DMS 273 treated with DMSO at 0.1 percent for 48 hours (cell line): ENCODE measurements around the gene GON7.
A peak's percentile ranks its signal among the peaks of the same experiment; 100 is the strongest.
"Not testable (repeated sequence)": the region's sequence is repeated elsewhere in the genome, so short reads cannot be mapped to it uniquely, and the experiment has no call there.

ENCODE experiments used
- DNase-seq: peaks from one replicate; lab custom pipeline; 2025; lab: John Stamatoyannopoulos, UW

Gene GON7

DNA sequence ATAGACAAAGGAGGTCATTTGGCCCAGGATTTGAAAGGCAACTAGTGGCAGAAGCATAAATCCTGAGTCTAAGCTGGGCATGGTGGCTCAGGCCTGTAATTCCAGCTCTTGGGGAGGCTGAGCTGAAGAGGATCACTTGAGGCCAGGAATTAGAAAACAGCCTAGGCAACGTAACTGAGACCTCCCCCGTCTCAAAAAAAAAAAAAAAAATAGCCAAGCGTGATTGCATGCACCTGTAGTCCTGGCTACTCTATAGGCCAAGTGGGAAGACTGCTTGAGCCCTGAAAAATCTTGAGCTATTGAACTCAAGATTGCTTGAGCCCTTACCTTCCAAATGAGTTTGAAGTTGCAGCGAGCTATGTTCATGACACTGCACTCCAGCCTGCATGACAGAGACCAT is 7.8 kb downstream of the GON7 start:
- no peak for DNase-seq

GRCh38 chr14:93195316-93195999 is 11.4 kb downstream of the GON7 start:
- no peak for DNase-seq

- no peak for DNase-seq
These were observed 19.9 kb downstream of the GON7 start for GRCh38 chr14:93186956-93187355.

DNA sequence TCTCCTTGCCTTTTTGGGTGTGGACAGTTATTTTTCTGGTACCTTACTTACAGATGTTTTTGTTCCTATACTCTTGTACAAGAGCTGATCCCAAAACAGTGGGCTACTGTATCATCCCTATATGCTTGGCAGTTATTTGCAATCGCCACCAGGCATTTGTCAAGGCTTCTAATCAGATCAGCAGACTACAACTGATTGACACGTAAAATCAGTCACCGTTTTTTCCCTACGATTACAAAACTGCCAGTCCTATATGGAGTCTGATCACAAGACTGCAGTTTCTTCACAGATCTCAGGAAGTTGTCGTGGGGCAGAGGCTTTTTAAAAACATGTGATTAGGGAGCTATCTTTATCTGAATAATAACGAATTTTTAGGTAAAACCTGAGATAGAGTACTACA is 20.4 kb downstream of the GON7 start:
- DNase-seq: no peak

DNA sequence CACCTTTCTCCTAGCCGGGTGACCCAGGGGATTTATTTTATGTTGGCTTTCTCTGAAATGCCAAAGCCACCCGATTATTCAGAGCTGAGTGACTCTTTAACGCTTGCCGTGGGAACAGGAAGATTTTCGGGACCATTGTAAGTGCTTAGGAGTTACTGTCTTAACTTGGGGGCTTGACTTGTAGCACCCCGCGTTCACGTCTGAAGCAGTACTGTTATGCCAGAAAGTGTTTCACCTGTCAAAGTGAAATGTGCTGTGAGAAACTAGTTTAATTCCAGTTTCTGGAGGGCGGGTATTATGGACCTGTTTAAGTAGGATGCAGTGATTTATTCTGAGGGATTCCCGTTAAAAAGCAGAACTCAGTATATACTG is 21.5 kb downstream of the GON7 start:
- DNase-seq: no peak

DNA sequence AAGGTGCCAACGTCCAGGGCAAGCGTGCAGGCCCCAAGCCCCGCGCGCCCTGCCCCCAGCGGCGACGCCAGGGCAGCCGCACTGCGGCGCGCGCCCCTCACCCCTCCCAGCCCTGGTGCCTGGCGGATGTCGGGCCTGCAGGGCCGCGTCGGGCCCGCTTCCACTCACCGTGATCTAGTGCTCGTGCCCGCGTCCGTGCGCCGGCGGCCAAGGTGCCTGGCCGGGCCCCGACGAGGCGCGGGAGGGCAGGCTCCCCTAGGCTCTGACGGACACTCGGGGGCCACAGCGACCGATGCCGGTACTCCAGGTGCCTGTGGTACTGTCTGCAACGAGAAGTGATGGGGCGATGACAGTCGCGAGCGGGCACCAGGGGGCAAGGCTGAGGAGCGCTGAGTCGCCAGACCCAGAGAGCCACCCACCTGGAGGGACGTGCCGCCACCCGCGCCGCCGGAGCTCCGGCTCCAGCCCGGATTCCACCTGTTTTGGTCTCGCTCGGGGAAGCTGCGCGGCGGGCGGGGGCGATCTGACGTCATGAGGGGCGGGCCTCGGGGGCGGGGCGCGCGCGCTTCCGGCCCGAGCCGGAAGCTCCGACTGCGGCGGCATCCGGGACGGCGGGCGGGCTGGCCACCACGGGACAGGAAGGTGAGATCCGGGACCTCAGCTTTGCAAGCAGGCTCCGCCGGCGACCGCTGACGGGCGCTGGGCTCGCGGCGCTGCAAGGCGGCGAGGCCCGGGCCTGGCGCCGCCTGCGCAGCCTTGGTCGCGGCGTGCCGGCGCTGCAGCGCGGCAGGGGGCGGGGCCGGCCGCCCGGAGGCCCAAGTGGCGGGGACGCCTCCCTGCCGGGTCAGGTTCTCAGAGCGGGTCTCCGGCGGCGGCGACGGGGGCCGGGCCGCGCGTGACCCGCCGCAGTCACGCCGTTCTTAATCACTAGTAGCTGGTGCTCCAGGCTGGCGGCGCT is 22.2 kb downstream of the GON7 start, which contains the start of the genes LYSET and MOAP1:
TSS of gene LYSET (plus strand) at position 927 of the 958 bp plus-strand sequence. CDS start 89 bp downstream, outside the sequence.
TSS of gene MOAP1 (minus strand) at position 507 of the 958 bp plus-strand sequence. CDS start 655 bp downstream, outside the sequence.
- peak; percentile 62 for DNase-seq

GRCh38 chr14:93183596-93184317 is 23.1 kb downstream of the GON7 start:
- DNase-seq: no peak

- no peak for DNase-seq
These were observed 31.4 kb downstream of the GON7 start for GRCh38 chr14:93175492-93175891.

- not testable (repeated sequence) for DNase-seq
These were observed 32.1 kb downstream of the GON7 start for GRCh38 chr14:93174731-93175130.

- no peak for DNase-seq
These were observed 32.9 kb downstream of the GON7 start for GRCh38 chr14:93173943-93174395.

GRCh38 chr14:93171376-93171775 is 35.5 kb downstream of the GON7 start:
- DNase-seq: no peak

GRCh38 chr14:93170141-93170540 is 36.7 kb downstream of the GON7 start:
- not testable (repeated sequence) for DNase-seq

- not testable (repeated sequence) for DNase-seq
These were observed 37.2 kb downstream of the GON7 start for GRCh38 chr14:93169619-93170018.

GRCh38 chr14:93168610-93169009 is 38.3 kb downstream of the GON7 start:
- DNase-seq: not testable (repeated sequence)

- DNase-seq: not testable (repeated sequence)
These were observed 41.3 kb downstream of the GON7 start for GRCh38 chr14:93165271-93166265.

GRCh38 chr14:93163564-93163963 is 43.3 kb downstream of the GON7 start:
- DNase-seq: no peak

DNA sequence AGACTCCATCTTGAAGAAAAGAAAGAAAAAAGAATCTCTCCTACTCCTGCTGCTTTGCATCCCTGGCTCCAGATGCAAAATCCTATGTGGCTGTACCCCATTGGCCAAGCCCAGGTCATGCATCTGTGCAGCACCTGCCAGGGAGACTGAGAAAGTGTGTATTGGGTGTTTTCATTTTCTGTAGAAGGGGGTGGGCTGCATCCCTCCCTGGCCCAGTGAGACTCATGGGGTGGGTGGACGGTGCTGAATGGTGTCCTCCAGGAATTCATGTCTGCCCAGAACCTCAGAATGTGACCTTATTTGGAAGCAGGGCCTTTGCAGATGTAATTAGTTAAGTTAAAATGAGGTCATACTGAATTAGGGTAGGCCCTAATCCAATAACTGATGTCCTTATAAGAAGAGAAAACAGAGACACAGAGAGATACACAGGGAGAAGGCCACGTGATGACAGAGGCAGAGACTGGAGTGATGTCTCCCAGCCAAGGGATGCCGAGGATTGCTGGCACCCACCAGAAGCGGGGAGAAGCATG is 45.4 kb downstream of the GON7 start:
- no peak for DNase-seq

- no peak for DNase-seq
These were observed 46.5 kb downstream of the GON7 start for GRCh38 chr14:93160353-93160801.

- DNase-seq: not testable (repeated sequence)
These were observed 47.1 kb downstream of the GON7 start for GRCh38 chr14:93159625-93160352.

- not testable (repeated sequence) for DNase-seq
These were observed 48.5 kb downstream of the GON7 start for GRCh38 chr14:93158349-93158748.
